MM.1S (cell line): ENCODE measurements around the gene MSI2.

Source experiments
- DNase-seq: peaks from one replicate; pipeline ENCODE4 v3.0.0-alpha.2; 2015
- H2AFZ ChIP-seq: fragments of 300-600 bp; sonication (generic); 2 replicates; pipeline ENCODE4 v1.6.0; 2016; ENCODE audit warnings: antibody characterized with exemption, low read length
- H3F3A ChIP-seq: fragments of 300-600 bp; sonication (generic); 2 replicates; pipeline ENCODE4 v1.6.1; 2016; ENCODE audit warnings: mild to moderate bottlenecking, antibody characterized with exemption, low read length, moderate library complexity, mixed read lengths; ENCODE audit not compliant: insufficient read depth
- H3K27ac ChIP-seq: fragments of 300-600 bp; sonication (generic); 2 replicates; pipeline ENCODE4 v1.5.1; 2016; ENCODE audit warnings: mild to moderate bottlenecking, low read length
- H3K27me3 ChIP-seq: fragments of 300-600 bp; sonication (generic); replicated peaks from 2 replicates; pipeline ENCODE4 v1.6.0; 2016; ENCODE audit warnings: low read length; ENCODE audit not compliant: insufficient read depth
- H3K36me3 ChIP-seq: fragments of 300-600 bp; sonication (generic); replicated peaks from 2 replicates; pipeline ENCODE4 v1.6.1; 2016; ENCODE audit warnings: mild to moderate bottlenecking, low read length, mixed read lengths; ENCODE audit not compliant: insufficient read depth
- H3K4me1 ChIP-seq: fragments of 300-600 bp; sonication (generic); 2 replicates; pipeline ENCODE4 v1.6.1; 2016; ENCODE audit warnings: low read length, mixed read lengths
- H3K4me2 ChIP-seq: fragments of 300-600 bp; sonication (generic); 2 replicates; pipeline ENCODE4 v1.6.0; 2016; ENCODE audit warnings: low read depth, low read length
- H3K4me3 ChIP-seq: fragments of 300-600 bp; sonication (generic); 2 replicates; pipeline ENCODE4 v1.5.1; 2016; ENCODE audit warnings: low read length, mixed read lengths
- H3K79me2 ChIP-seq: fragments of 300-600 bp; sonication (generic); 2 replicates; pipeline ENCODE4 v1.6.1; 2016; ENCODE audit warnings: mixed run types, low read length, mixed read lengths
- H3K9ac ChIP-seq: fragments of 300-600 bp; sonication (generic); 2 replicates; pipeline ENCODE4 v1.6.1; 2016; ENCODE audit warnings: low read length, mixed read lengths
- H3K9me2 ChIP-seq: fragments of 300-600 bp; sonication (generic); replicated peaks from 2 replicates; pipeline ENCODE4 v1.6.1; 2016; ENCODE audit warnings: mild to moderate bottlenecking, low read length, mixed read lengths; ENCODE audit not compliant: insufficient read depth
- H3K9me3 ChIP-seq: fragments of 300-600 bp; sonication (generic); replicated peaks from 2 replicates; pipeline ENCODE4 v1.6.1; 2016; ENCODE audit warnings: mild to moderate bottlenecking, low read length, mixed read lengths; ENCODE audit not compliant: insufficient read depth
- H4K20me1 ChIP-seq: fragments of 300-600 bp; sonication (generic); 2 replicates; pipeline ENCODE4 v1.6.1; 2016; ENCODE audit warnings: mild to moderate bottlenecking, low read length, moderate library complexity, mixed read lengths; ENCODE audit not compliant: insufficient read depth
- EZH2 ChIP-seq: fragments of 300-600 bp; sonication (generic); optimal IDR thresholded peaks from 2 replicates; pipeline ENCODE3; 2017; ENCODE audit warnings: low read depth, mild to moderate bottlenecking, antibody characterized with exemption, low read length, mixed read lengths
- EZH2phosphoT487 ChIP-seq: fragments of 300-600 bp; sonication (generic); IDR thresholded peaks from 2 replicates; pipeline ENCODE4 v1.6.1; 2018; ENCODE audit warnings: antibody characterized with exemption, low read length
- TF ChIP-seq, protein P1 (sequence below): fragments of 300-600 bp; sonication (generic); IDR thresholded peaks from 2 replicates; pipeline ENCODE4 v1.5.1; 2016; ENCODE audit warnings: antibody characterized with exemption, low read length, mixed read lengths

MSI2 gene

DNA sequence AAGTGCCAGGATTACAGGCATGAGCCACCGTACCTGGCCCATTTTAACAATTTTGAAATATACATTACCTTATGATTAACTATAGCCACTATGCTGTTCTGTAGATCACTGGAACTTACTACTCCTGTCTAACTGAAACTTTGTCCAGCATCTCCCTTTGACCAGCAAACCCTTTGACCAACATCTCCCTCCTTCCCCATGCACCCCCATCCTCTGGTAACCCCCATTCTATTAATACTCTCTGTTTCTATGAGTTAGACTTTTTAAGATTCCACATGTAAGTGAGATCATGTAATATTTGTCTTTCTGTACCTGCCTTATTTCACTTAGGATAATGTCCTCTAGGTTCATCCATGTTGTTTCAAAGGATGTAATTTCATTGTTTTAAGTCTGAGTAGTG lies 178.0 kb downstream of the MSI2 start:
- TF ChIP-seq EZH2 (no peak), EZH2phosphoT487 (no peak)
- TF ChIP-seq, protein P1, sequence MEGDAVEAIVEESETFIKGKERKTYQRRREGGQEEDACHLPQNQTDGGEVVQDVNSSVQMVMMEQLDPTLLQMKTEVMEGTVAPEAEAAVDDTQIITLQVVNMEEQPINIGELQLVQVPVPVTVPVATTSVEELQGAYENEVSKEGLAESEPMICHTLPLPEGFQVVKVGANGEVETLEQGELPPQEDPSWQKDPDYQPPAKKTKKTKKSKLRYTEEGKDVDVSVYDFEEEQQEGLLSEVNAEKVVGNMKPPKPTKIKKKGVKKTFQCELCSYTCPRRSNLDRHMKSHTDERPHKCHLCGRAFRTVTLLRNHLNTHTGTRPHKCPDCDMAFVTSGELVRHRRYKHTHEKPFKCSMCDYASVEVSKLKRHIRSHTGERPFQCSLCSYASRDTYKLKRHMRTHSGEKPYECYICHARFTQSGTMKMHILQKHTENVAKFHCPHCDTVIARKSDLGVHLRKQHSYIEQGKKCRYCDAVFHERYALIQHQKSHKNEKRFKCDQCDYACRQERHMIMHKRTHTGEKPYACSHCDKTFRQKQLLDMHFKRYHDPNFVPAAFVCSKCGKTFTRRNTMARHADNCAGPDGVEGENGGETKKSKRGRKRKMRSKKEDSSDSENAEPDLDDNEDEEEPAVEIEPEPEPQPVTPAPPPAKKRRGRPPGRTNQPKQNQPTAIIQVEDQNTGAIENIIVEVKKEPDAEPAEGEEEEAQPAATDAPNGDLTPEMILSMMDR, result no peak
- H3K4me3 ChIP-seq, result no peak overlapping the region
- no peak for DNase-seq
- H2AFZ ChIP-seq, result no peak overlapping the region
- no peak overlapping the region for H3K9ac ChIP-seq
- no peaks in the 10 kb centered on the region for H3K36me3 ChIP-seq
- no peaks in the 10 kb centered on the region for H3F3A ChIP-seq
- no peak overlapping the region for H3K27ac ChIP-seq
- H3K9me2 ChIP-seq, result no peaks in the 10 kb centered on the region
- peaks cover 89% of the 10 kb centered on the region for H3K79me2 ChIP-seq
- H3K9me3 ChIP-seq, result no peaks in the 10 kb centered on the region
- no peaks in the 10 kb centered on the region for H4K20me1 ChIP-seq
- no peak overlapping the region for H3K4me2 ChIP-seq
- no peaks in the 10 kb centered on the region for H3K27me3 ChIP-seq
- H3K4me1 ChIP-seq, result no peaks in the 10 kb centered on the region

DNA sequence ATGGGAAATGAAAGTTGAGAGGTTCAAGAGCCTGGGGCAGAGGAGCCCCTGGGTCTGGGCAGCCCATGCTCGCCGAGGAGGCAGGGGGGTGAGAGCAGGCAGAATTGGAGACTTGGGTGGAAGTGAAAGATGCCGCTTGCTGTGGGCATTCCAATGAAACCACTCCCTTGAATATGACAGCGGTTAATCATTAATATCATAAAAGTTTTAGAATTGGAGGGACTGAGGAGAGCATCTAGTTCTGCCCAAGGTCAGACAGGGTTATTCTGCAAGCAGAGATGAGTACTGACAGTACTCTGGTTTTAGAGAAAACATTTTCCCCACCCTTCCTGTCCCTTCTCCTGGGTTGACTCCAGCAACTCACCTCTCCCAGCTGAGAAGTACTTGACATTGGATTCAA lies 180.2 kb downstream of the MSI2 start:
- no peak overlapping the region for H3K4me3 ChIP-seq
- TF ChIP-seq EZH2, result no peak
- TF ChIP-seq, protein P1, result no peak
- TF ChIP-seq EZH2phosphoT487, result no peak
- no peak overlapping the region for H2AFZ ChIP-seq
- peaks cover 91% of the 10 kb centered on the region for H3K79me2 ChIP-seq
- no peak overlapping the region for H3K4me2 ChIP-seq
- H3K27ac ChIP-seq, result no peak overlapping the region
- H3K9me2 ChIP-seq, result no peaks in the 10 kb centered on the region
- no peaks in the 10 kb centered on the region for H3K9me3 ChIP-seq
- no peak overlapping the region for H3K9ac ChIP-seq
- no peaks in the 10 kb centered on the region for H3K4me1 ChIP-seq
- DNase-seq, result no peak
- no peaks in the 10 kb centered on the region for H3K27me3 ChIP-seq
- no peaks in the 10 kb centered on the region for H3K36me3 ChIP-seq
- no peaks in the 10 kb centered on the region for H4K20me1 ChIP-seq
- no peaks in the 10 kb centered on the region for H3F3A ChIP-seq

DNA sequence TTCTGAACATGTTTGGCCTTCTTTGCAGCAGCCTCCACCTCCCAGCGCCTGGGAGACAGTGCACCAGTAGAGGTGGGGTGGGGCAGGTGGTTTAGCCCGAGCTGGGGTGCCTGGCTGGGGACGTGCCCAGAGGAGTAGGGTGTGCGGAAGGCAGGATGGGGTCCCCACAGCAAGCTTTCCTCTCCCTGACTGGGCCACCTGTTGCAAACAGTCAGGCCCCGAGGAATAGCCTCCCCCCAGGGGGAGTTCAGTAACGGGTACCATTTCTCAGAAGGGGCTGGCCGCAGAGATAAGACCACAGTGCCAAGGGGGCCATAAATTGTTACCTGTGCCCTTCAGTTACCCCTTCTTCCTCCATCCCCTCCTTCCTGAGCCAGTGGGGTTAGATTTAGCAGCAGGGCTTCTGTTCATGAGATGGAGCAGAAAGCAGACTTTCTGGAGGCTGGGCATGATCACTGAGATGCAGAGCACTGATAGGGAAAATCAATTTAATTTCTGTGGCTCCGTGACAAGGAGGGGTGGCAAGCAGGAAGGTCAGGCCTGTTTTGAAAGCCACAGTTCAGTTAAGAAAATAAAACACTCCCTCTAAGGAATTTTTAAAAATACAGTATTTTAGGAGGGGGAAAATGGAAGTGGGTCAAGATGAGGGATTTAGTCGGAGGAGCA lies 181.9 kb downstream of the MSI2 start:
- H3F3A ChIP-seq, result no peaks in the 10 kb centered on the region
- H3K27ac ChIP-seq, result no peak overlapping the region
- no peaks in the 10 kb centered on the region for H3K4me1 ChIP-seq
- peaks cover 85% of the 10 kb centered on the region for H3K79me2 ChIP-seq
- no peak overlapping the region for H3K4me2 ChIP-seq
- H4K20me1 ChIP-seq, result no peaks in the 10 kb centered on the region
- H2AFZ ChIP-seq, result no peak overlapping the region
- TF ChIP-seq EZH2, result no peak
- TF ChIP-seq EZH2phosphoT487, result no peak
- TF ChIP-seq, protein P1, result no peak
- H3K36me3 ChIP-seq, result no peaks in the 10 kb centered on the region
- no peak overlapping the region for H3K9ac ChIP-seq
- H3K9me3 ChIP-seq, result no peaks in the 10 kb centered on the region
- no peak overlapping the region for H3K4me3 ChIP-seq
- no peaks in the 10 kb centered on the region for H3K27me3 ChIP-seq
- H3K9me2 ChIP-seq, result no peaks in the 10 kb centered on the region
- no peak for DNase-seq
